GM12878 (cell line): Measurements from ENCODE around the gene SNX11. TPM values are rescaled to one million over a fixed set of nuclear protein-coding genes. Genes with fewer than 3 reads are reported as not detected.

Experiments
- ATAC-seq: fragments of 200-7000 bp; cut with Tn5 transposase; 3 replicates; pipeline ENCODE4 v1.9.1; 2020; ENCODE audit warnings: mild to moderate bottlenecking, moderate library complexity
- BruUV-seq: library from RNA; stranded (reverse); fragments of 400-500 nt; replicated peaks from 2 replicates; lab custom pipeline; 2021; lab: Mats Ljungman, UMichigan
- CTCF ChIA-PET: fragments of 300-600 bp; sonication (Branson Sonifier 250); formaldehyde crosslinking; extraction: SDS; loops from one replicate; lab custom pipeline; 2021; ENCODE audit warnings: inconsistent platforms; lab: Yijun Ruan, JAX
- POLR2A ChIA-PET: fragments of 350-600 bp; formaldehyde crosslinking; extraction: SDS; loops from one replicate; lab custom pipeline; 2021; ENCODE audit warnings: inconsistent platforms; lab: Charles Lee
- RAD21 ChIA-PET: fragments of 300-600 bp; sonication (Branson Sonifier 250); formaldehyde crosslinking; loops from one replicate; lab custom pipeline; 2023; ENCODE audit warnings: antibody characterized with exemption; ENCODE audit not compliant: unreplicated experiment; lab: Charles Lee
- SMC1A ChIA-PET: fragments of 300-600 bp; sonication (Branson Sonifier 250); formaldehyde crosslinking; loops from one replicate; lab custom pipeline; 2023; ENCODE audit not compliant: unreplicated experiment, uncharacterized antibody; lab: Charles Lee
- DNase-seq: peaks from one replicate; pipeline ENCODE4 v3.0.0-alpha.2; 2011; ENCODE audit warnings: low read depth, low spot score
- FAIRE-seq: peaks from 3 replicates; lab custom pipeline; 2011; peaks lifted over from hg19 to GRCh38; lab: Jason Lieb, UNC
- H2AFZ ChIP-seq: 2 replicates; pipeline ENCODE4 v1.6.0; 2011; ENCODE audit warnings: low read depth, low read length, control low read depth; ENCODE audit not compliant: control insufficient read depth
- H3K27ac ChIP-seq: 2 replicates; pipeline ENCODE4 v1.5.1; 2011; ENCODE audit warnings: control low read depth; ENCODE audit not compliant: control insufficient read depth, insufficient read depth
- H3K27me3 ChIP-seq, 2 experiments: replicated peaks in 1 of 2; 2 replicates each; pipeline versions ENCODE4 v1.6.0 to v1.6.1; 2011; ENCODE audit warnings: low read length in 1 of 2; ENCODE audit not compliant: control insufficient read depth in 2 of 2, insufficient read depth in 2 of 2
- H3K36me3 ChIP-seq, 2 experiments: 2 replicates each; pipeline ENCODE4 v1.5.1; 2011; ENCODE audit warnings: low read length in 1 of 2; ENCODE audit not compliant: control insufficient read depth in 2 of 2, insufficient read depth in 2 of 2
- H3K4me1 ChIP-seq: 2 replicates; pipeline ENCODE4 v1.6.1; 2011; ENCODE audit warnings: mild to moderate bottlenecking, low read length, moderate library complexity, mixed read lengths; ENCODE audit not compliant: control insufficient read depth, insufficient read depth
- H3K4me2 ChIP-seq: 2 replicates; pipeline ENCODE4 v1.6.0; 2011; ENCODE audit warnings: control low read depth; ENCODE audit not compliant: control insufficient read depth, insufficient read depth
- H3K4me3 ChIP-seq: fragments of 200-600 bp; sonication (generic); 2 replicates; pipeline ENCODE4 v1.5.1; 2016
- H3K79me2 ChIP-seq: 2 replicates; pipeline ENCODE4 v1.6.0; 2011; ENCODE audit warnings: low read length; ENCODE audit not compliant: control insufficient read depth, insufficient read depth
- H3K9ac ChIP-seq: 2 replicates; pipeline ENCODE4 v1.8.0; 2011; ENCODE audit warnings: low read length, control low read depth, mixed read lengths; ENCODE audit not compliant: control insufficient read depth, insufficient read depth
- H3K9me3 ChIP-seq: replicated peaks from 3 replicates; pipeline ENCODE4 v1.5.1; 2011; ENCODE audit warnings: mild to moderate bottlenecking, low read length; ENCODE audit not compliant: control insufficient read depth, insufficient read depth
- H4K20me1 ChIP-seq: 2 replicates; pipeline ENCODE4 v1.6.0; 2011; ENCODE audit not compliant: control insufficient read depth, insufficient read depth
- CEBPZ ChIP-seq: fragments of 150-350 bp; IDR thresholded peaks from 2 replicates; pipeline ENCODE4 v1.6.1; 2016; ENCODE audit warnings: low read depth, low read length
- NR2C1 ChIP-seq: fragments of 450-650 bp; IDR thresholded peaks from 2 replicates; pipeline ENCODE4 v1.6.1; 2017; ENCODE audit warnings: antibody characterized with exemption, mild to moderate bottlenecking, moderate library complexity
- NR2F1 ChIP-seq: fragments of 450-650 bp; conservative IDR thresholded peaks from 2 replicates; pipeline ENCODE4 v1.6.1; 2017; ENCODE audit warnings: mild to moderate bottlenecking
- PAX5 ChIP-seq: IDR thresholded peaks from 2 replicates; pipeline ENCODE4 v1.6.1; 2011; ENCODE audit warnings: low read depth, low read length, borderline replicate concordance
- POLR2A ChIP-seq: IDR thresholded peaks from 2 replicates; pipeline ENCODE4 v1.6.1; 2011; ENCODE audit warnings: low read depth, mild to moderate bottlenecking, low read length
- RCOR1 ChIP-seq: conservative IDR thresholded peaks from 2 replicates; pipeline ENCODE4 v1.6.1; 2012; ENCODE audit warnings: low read depth, low read length, improper control_type of control experiment
- SIX5 ChIP-seq: IDR thresholded peaks from 2 replicates; pipeline ENCODE4 v1.6.1; 2011; ENCODE audit warnings: mild to moderate bottlenecking, low read depth, low read length, moderate library complexity; ENCODE audit not compliant: severe bottlenecking
- SUPT20H ChIP-seq: IDR thresholded peaks from 2 replicates; pipeline ENCODE4 v1.6.1; 2011; ENCODE audit warnings: low read depth, mild to moderate bottlenecking, low read length, moderate library complexity, borderline replicate concordance; ENCODE audit not compliant: control insufficient read depth
- TCF7 ChIP-seq: IDR thresholded peaks from 2 replicates; pipeline ENCODE4 v1.6.1; 2014; ENCODE audit warnings: antibody characterized with exemption, borderline replicate concordance
- ZBED1 ChIP-seq: IDR thresholded peaks from 2 replicates; pipeline ENCODE4 v1.6.1; 2016; ENCODE audit warnings: borderline replicate concordance
- ZNF384 ChIP-seq: IDR thresholded peaks from 2 replicates; pipeline ENCODE4 v1.6.1; 2012; ENCODE audit warnings: low read depth, mild to moderate bottlenecking, low read length, improper control_type of control experiment, borderline replicate concordance
- WGBS: methylation state at CpG from one replicate; pipeline ENCODE4 v1.1.6; 2016; ENCODE audit warnings: low lambda C conversion rate; ENCODE audit not compliant: insufficient replicate concordance, insufficient coverage; ENCODE audit errors: missing lambda C conversion rate; 5-methylcytosine and 5-hydroxymethylcytosine counted together
- in situ Hi-C: fragments of 300-500 bp; cut with MboI; formaldehyde crosslinking; loops from 9 replicates; pipeline ENCODE4 v1.14.3; 2018; ENCODE audit warnings: mixed read lengths
- intact Hi-C: fragments of 100-400 bp; cut with micrococcal nuclease; formaldehyde crosslinking; loops from one replicate; pipeline ENCODE4 v1.14.2; 2022; ENCODE audit not compliant: unreplicated experiment
- polyA plus RNA-seq, 11 experiments: library from polyadenylated mRNA; depleted of rRNA in 4 of 11; unstranded in 6 of 11; stranded (reverse) in 5 of 11; fragments of >200 nt; fragmentation: Nextera tagmentation in 4 of 11; fragmentation: Illumina TruSeq in 1 of 11; extraction: Ambion mirVana in 4 of 11; extraction: Trizol in 1 of 11; gene quantifications; 1 replicate in 1 of 11; 2 replicates in 10 of 11; pipeline versions ENCODE4 v1.2.1 to v1.2.3, GENCODE V29; 2011 to 2016; ENCODE audit warnings: inconsistent platforms in 2 of 11, missing spikeins in 2 of 11, low read depth in 1 of 11
- total RNA-seq, 4 experiments: library from RNA; depleted of rRNA in 3 of 4; stranded (reverse); fragments of >200 nt in 3 of 4; fragmentation: Illumina TruSeq in 1 of 4; extraction: Trizol in 1 of 4; gene quantifications; 2 replicates each; pipeline versions ENCODE4 v1.2.1 to v1.2.3, GENCODE V29; 2013 to 2021
- TF ChIP-seq, protein P1 (sequence below): fragments of 450-650 bp; formaldehyde crosslinking; IDR thresholded peaks from 2 replicates; pipeline ENCODE4 v1.5.0; 2022; ENCODE audit warnings: mild to moderate bottlenecking, missing genetic modification characterization
- TF ChIP-seq, protein P2 (sequence below): IDR thresholded peaks from 2 replicates; pipeline ENCODE4 v1.6.1; 2012; ENCODE audit warnings: low read depth, low read length, improper control_type of control experiment

SNX11 gene
- total and polyA plus RNA-seq, 10 of the 15 experiments (the other 5 are each of a cell fraction or from before 2014, with no cell fraction given) = 34.2 to 127 (median 61.8) TPM

- in situ Hi-C loops = no loop called here
- no peak for FAIRE-seq
- CTCF ChIA-PET = interaction anchor here (0.6 to 1.8 kb wide), 4 partner anchors 48 to 133 kb away, joined by 3 to 4 read pairs (median 4); no protein-coding TSS in a partner anchor
These were observed 52.9 kb downstream of the SNX11 start for GRCh38 chr17:48160177-48161081.

More at GRCh38 chr17:48160177-48161081, 52.9 kb downstream of the SNX11 start:
- Histone ChIP-seq H3K36me3 (peaks cover 0 to 7% of the 10 kb centered on the region in 2 experiments; a peak in 1 of 4 replicates), H2AFZ (no peak overlapping the region), H3K79me2 (no peaks in the 10 kb centered on the region), H4K20me1 (no peaks in the 10 kb centered on the region), H3K4me3 (no peak overlapping the region), H3K4me2 (no peak overlapping the region), H3K9ac (no peak overlapping the region), H3K27ac (no peak overlapping the region), H3K4me1 (peaks cover 6% of the 10 kb centered on the region; the same call in 1 of the 2 replicates), H3K9me3 (no peaks in the 10 kb centered on the region), H3K27me3 (no peaks in the 10 kb centered on the region)
- RAD21 ChIA-PET = interaction anchor here (1.4 to 2.3 kb wide), 2 partner anchors 17 to 433 kb away, joined by 4 to 7 read pairs; partner anchors contain the start of gene HOXB5
- TF ChIP-seq RCOR1 (no peak), NR2F1 (no peak), CEBPZ (no peak), NR2C1 (no peak), ZNF384 (no peak), TCF7 (no peak), ZBED1 (no peak), SIX5 (no peak), PAX5 (no peak), POLR2A (no peak), SUPT20H (no peak)
- TF ChIP-seq, protein P1, sequence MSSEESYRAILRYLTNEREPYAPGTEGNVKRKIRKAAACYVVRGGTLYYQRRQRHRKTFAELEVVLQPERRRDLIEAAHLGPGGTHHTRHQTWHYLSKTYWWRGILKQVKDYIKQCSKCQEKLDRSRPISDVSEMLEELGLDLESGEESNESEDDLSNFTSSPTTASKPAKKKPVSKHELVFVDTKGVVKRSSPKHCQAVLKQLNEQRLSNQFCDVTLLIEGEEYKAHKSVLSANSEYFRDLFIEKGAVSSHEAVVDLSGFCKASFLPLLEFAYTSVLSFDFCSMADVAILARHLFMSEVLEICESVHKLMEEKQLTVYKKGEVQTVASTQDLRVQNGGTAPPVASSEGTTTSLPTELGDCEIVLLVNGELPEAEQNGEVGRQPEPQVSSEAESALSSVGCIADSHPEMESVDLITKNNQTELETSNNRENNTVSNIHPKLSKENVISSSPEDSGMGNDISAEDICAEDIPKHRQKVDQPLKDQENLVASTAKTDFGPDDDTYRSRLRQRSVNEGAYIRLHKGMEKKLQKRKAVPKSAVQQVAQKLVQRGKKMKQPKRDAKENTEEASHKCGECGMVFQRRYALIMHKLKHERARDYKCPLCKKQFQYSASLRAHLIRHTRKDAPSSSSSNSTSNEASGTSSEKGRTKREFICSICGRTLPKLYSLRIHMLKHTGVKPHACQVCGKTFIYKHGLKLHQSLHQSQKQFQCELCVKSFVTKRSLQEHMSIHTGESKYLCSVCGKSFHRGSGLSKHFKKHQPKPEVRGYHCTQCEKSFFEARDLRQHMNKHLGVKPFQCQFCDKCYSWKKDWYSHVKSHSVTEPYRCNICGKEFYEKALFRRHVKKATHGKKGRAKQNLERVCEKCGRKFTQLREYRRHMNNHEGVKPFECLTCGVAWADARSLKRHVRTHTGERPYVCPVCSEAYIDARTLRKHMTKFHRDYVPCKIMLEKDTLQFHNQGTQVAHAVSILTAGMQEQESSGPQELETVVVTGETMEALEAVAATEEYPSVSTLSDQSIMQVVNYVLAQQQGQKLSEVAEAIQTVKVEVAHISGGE (CRISPR knock-in tag) = no peak
- TF ChIP-seq, protein P2, sequence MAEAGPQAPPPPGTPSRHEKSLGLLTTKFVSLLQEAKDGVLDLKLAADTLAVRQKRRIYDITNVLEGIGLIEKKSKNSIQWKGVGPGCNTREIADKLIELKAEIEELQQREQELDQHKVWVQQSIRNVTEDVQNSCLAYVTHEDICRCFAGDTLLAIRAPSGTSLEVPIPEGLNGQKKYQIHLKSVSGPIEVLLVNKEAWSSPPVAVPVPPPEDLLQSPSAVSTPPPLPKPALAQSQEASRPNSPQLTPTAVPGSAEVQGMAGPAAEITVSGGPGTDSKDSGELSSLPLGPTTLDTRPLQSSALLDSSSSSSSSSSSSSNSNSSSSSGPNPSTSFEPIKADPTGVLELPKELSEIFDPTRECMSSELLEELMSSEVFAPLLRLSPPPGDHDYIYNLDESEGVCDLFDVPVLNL = no peak
- POLR2A ChIA-PET = interaction anchor here (1.2 kb wide), 1 partner anchor 17 kb away, joined by 3 read pairs; no protein-coding TSS in a partner anchor
- no peak for ATAC-seq
- no TSS peak for BruUV-seq
- DNase-seq = no peak
- 76% methylated on average over 5 of the region's 5 CpGs for WGBS
- SMC1A ChIA-PET = interaction anchor here (0.7 to 1.0 kb wide), 2 partner anchors 25 to 30 kb away, joined by 3 to 4 read pairs; no protein-coding TSS in a partner anchor
- intact Hi-C loops = no loop called here
